ENCODE data around the gene TMEM221.

TMEM221 gene

DNA sequence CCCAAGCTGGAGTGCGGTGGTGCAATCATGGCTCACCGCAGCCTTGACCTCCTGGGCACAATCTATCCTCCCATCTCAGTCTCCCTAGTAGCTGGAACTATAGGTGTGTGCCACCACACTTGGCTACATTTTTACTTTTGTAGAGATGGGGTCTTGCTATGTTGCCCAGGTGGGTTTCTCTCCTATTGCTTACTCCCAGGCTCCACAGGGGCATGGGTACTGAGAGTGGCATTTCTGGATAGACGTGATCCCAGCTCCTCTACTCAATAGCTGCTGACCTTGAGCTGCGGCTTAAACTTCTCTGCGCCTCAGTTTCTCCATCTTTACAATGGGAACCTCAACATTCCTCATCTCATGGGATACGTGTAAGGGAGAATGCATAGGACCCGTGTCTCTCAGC lies 17.1 kb downstream of the TMEM221 start:
- Histone ChIP-seq H3K4me3 (ENCODE audit: low read depth, low read length) (no peak overlapping the region), H3K27ac (ENCODE audit: extremely low read depth, low read depth, low read length) (no peak overlapping the region), H3K4me1 (ENCODE audit: control insufficient read depth, insufficient read depth, low read length) (no peaks in the 10 kb centered on the region), H3K36me3 (ENCODE audit: control insufficient read depth in 2 of 2, insufficient read depth in 1 of 2, low read length in 2 of 2) (peaks cover 0 to 7% of the 10 kb centered on the region in 2 experiments; a peak in 2 of 3 replicates), H3K9me3 (ENCODE audit: control insufficient read depth, insufficient read depth, low read depth, low read length) (no peaks in the 10 kb centered on the region)
- CTCF ChIA-PET, result interaction anchor here (0.7 kb wide), 1 partner anchor 36 kb away, joined by 3 read pairs; no protein-coding TSS in a partner anchor
- POLR2A ChIA-PET, result no interaction called here
- TF ChIP-seq ZNF121 (tag by site-specific recombination; IDR thresholded peaks at IDR 0.05) (peak; percentile 89), ZNF660 (tag by site-specific recombination; IDR thresholded peaks at IDR 0.05) (no peak)

DNA sequence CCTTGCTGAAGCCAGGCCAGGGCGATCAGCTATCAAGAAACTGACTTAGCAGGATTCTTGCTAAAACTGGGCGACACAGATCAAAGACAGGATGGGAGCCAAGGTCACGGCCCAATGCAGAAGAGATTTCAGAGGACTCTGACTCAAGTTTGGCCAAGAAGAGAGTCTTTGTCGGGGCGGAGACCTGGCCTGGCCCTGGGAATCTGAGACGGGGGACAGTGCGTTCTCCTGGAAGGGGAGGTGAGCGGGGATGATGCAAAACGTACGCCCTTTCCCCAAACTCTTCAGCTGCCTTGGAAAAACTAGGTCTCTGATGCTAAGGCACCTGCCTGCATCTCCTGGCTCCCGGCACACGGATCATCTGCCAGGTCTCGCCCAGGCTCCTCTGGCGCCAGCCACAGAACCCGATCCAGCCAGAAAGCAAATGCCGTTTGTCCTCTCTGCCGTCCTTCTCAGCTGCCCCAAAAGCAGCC lies 18.8 kb downstream of the TMEM221 start:
- CTCF ChIA-PET, result interaction anchor here (0.6 to 1.8 kb wide), 7 partner anchors 12 to 1243 kb away, joined by 3 to 7 read pairs (median 3); partner anchors contain the start of gene CCDC194
- Histone ChIP-seq H3K9me3 (ENCODE audit: control insufficient read depth, insufficient read depth, low read depth, low read length) (no peaks in the 10 kb centered on the region), H3K36me3 (ENCODE audit: control insufficient read depth in 2 of 2, insufficient read depth in 1 of 2, low read length in 2 of 2) (no peaks in the 10 kb centered on the region; a peak in 1 of 3 replicates), H3K27ac (ENCODE audit: extremely low read depth, low read depth, low read length) (no peak overlapping the region), H3K4me1 (ENCODE audit: control insufficient read depth, insufficient read depth, low read length) (0 out of 2 replicates have a peak, but pooled peaks cover 2% of the 10 kb centered on the region), H3K4me3 (ENCODE audit: low read depth, low read length) (no peak overlapping the region)
- TF ChIP-seq ZNF621 (tag by site-specific recombination; IDR thresholded peaks at IDR 0.05) (no peak), GLI4 (tag by site-specific recombination; IDR thresholded peaks at IDR 0.05) (no peak), ZBTB10 (tag by site-specific recombination; IDR thresholded peaks at IDR 0.05) (no peak), ZNF16 (tag by site-specific recombination; IDR thresholded peaks at IDR 0.05; ENCODE audit: low read depth) (no peak), ZSCAN18 (tag by site-specific recombination; IDR thresholded peaks at IDR 0.05) (no peak), AEBP2 (tag by site-specific recombination; IDR thresholded peaks at IDR 0.05; ENCODE audit: borderline replicate concordance) (no peak), GLI2 (tag by site-specific recombination; IDR thresholded peaks at IDR 0.05; ENCODE audit: borderline replicate concordance, low read depth) (no peak)
- POLR2A ChIA-PET, result interaction anchor here (0.9 to 1.6 kb wide), 2 partner anchors 10 to 176 kb away, joined by 5 to 9 read pairs; partner anchors contain the start of gene MVB12A

- POLR2A ChIA-PET, result interaction anchor here (0.5 to 0.7 kb wide), 5 partner anchors 10 to 930 kb away, joined by 3 to 5 read pairs (median 4); no protein-coding TSS in a partner anchor
- Histone ChIP-seq H3K27ac (ENCODE audit: extremely low read depth, low read depth, low read length) (no peak overlapping the region), H3K4me3 (ENCODE audit: low read depth, low read length) (no peak overlapping the region), H3K4me1 (ENCODE audit: control insufficient read depth, insufficient read depth, low read length) (peaks cover 2% of the 10 kb centered on the region; the same call in 1 of the 2 replicates), H3K36me3 (ENCODE audit: control insufficient read depth in 2 of 2, insufficient read depth in 1 of 2, low read length in 2 of 2) (peaks cover 4 to 6% of the 10 kb centered on the region in 2 experiments; a peak in 2 of 3 replicates), H3K9me3 (ENCODE audit: control insufficient read depth, insufficient read depth, low read depth, low read length) (no peaks in the 10 kb centered on the region)
- CTCF ChIA-PET, result interaction anchor here (0.6 to 1.0 kb wide), 8 partner anchors 9 to 454 kb away, joined by 3 to 6 read pairs (median 3); partner anchors contain the start of genes BST2 and OCEL1
- TF ChIP-seq SP3 (tag by site-specific recombination; IDR thresholded peaks at IDR 0.05) (peak; percentile 85), ZNF140 (tag by site-specific recombination; IDR thresholded peaks at IDR 0.05) (no peak), ZNF350 (tag by site-specific recombination; IDR thresholded peaks at IDR 0.05) (no peak), SP7 (tag by site-specific recombination; IDR thresholded peaks at IDR 0.05) (peak; percentile 55), ZNF24 (tag by site-specific recombination; IDR thresholded peaks at IDR 0.05) (0 out of 2 replicates have a peak, but pooled peaks have one; percentile 29), HOXA7 (CRISPR knock-in tag; IDR thresholded peaks at IDR 0.05; ENCODE audit: borderline replicate concordance) (no peak), BCL11A (tag by site-specific recombination; IDR thresholded peaks at IDR 0.05; ENCODE audit: low read depth) (no peak), PRDM1 (tag by site-specific recombination; IDR thresholded peaks at IDR 0.05) (0 out of 2 replicates have a peak, but pooled peaks have one; percentile 8), ZNF221 (tag by site-specific recombination; IDR thresholded peaks at IDR 0.05; ENCODE audit: borderline replicate concordance) (no peak), ZIC2 (tag by site-specific recombination; IDR thresholded peaks at IDR 0.05) (peak; percentile 64)
- TF ChIP-seq, protein P1, sequence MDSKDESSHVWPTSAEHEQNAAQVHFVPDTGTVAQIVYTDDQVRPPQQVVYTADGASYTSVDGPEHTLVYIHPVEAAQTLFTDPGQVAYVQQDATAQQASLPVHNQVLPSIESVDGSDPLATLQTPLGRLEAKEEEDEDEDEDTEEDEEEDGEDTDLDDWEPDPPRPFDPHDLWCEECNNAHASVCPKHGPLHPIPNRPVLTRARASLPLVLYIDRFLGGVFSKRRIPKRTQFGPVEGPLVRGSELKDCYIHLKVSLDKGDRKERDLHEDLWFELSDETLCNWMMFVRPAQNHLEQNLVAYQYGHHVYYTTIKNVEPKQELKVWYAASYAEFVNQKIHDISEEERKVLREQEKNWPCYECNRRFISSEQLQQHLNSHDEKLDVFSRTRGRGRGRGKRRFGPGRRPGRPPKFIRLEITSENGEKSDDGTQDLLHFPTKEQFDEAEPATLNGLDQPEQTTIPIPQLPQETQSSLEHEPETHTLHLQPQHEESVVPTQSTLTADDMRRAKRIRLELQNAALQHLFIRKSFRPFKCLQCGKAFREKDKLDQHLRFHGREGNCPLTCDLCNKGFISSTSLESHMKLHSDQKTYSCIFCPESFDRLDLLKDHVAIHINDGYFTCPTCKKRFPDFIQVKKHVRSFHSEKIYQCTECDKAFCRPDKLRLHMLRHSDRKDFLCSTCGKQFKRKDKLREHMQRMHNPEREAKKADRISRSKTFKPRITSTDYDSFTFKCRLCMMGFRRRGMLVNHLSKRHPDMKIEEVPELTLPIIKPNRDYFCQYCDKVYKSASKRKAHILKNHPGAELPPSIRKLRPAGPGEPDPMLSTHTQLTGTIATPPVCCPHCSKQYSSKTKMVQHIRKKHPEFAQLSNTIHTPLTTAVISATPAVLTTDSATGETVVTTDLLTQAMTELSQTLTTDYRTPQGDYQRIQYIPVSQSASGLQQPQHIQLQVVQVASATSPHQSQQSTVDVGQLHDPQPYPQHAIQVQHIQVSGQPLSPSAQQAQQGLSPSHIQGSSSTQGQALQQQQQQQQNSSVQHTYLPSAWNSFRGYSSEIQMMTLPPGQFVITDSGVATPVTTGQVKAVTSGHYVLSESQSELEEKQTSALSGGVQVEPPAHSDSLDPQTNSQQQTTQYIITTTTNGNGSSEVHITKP (tag by site-specific recombination; IDR thresholded peaks at IDR 0.05), result no peak
Observed at GRCh38 chr19:17424743-17425365, 23.6 kb downstream of the TMEM221 start.

All from HEK293 (cell line).